GM19025 (cell line): ENCODE measurements around the gene GTSE1.

Source experiments
- ATAC-seq: cut with Tn5 transposase; IDR thresholded peaks from one replicate; pipeline ENCODE4 v1.9.1; 2021; ENCODE audit warnings: mild to moderate bottlenecking, low read depth, moderate library complexity; ENCODE audit not compliant: unreplicated experiment

The GTSE1 gene

GRCh38 chr22:46323162-46323561 lies 26.5 kb downstream of the GTSE1 start:
- no peak for ATAC-seq

DNA sequence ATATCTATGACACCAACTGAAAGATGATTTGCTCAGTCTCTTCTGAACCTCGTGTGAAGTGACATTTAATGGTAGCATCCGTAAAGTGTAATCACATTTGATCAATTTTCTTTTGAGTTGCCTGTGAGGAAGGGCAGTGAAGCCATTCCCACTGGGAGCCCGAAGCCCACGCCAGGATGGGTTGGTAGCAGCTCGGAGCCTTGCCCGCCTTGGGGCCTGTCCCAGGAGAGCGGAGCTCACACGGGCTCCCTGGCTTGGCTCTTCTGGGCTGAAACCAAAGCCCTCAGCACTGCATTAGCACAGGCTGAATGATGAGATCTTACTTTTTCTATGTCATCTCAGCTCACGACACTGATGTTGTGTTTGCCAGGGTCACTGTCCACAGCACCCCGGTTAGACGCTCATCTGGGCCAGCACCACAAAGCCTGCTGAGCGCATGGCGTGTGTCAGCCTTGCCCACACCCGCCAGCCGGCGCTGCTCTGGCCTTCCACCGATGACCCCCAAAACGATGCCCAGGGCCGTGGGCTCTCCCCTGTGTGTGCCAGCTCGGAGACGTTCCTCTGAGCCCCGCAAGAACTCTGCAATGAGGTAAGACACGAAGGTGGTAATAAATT lies 29.5 kb downstream of the GTSE1 start:
- ATAC-seq: no peak

GRCh38 chr22:46327691-46328465 lies 31.2 kb downstream of the GTSE1 start:
- no peak for ATAC-seq

DNA sequence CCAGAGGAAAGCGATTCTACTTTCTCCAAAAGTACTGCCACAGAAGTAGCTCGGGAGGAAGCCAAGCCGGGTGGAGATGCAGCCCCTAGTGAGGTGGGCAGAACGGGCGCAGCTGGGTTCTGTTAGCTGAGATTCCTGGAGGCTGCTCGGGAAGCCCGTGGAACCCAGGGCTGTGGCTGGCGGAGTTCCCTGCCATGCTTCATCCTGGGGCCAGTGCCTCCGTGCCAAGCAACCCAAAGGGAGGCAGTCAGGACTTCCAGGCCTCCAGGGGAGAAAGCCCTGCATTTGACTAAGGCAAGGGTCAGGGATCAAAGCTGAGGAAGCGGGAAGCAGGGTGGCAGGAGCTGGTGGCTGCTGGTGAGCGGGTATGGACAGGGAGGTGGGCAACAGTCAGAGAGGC lies 32.1 kb downstream of the GTSE1 start:
- no peak for ATAC-seq

DNA sequence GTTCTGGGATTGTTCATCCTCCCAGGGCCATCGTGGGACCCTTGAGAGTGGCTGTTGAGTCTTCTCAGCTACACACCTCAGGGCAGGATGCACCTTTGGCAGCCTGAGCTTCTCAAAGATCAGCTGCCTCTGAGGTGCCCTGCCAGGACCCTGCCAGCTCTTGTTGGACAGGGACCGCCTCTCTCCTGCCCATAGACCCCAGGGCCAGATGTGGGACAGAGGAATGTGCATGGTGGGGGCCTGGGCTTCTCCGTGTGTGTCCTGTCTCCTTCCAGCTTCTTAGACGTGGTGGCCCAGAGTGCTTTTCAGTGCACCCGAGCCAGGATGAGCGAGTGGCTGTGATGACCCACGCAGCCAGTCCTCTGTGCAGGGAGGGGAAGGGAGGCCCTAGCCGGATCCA lies 32.9 kb downstream of the GTSE1 start:
- no peak for ATAC-seq

DNA sequence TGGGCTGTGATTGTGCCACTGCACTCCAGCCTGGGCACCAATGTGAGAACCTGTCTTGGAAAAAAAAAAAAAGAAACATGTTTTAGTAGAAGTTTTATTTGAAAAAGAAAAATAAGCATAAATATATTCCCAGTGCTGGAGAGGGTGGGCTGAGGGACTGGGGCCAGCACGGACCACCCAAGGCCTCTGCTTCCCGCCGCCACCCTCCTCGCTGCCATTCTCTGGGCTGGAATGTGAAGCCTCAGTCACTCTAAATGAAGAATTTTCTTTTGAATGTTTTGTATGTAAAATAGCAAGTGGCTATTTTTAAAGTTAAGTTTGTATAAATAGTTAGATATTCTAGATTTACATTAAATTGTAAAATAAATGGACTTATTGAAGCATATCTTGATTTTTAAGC lies 33.8 kb downstream of the GTSE1 start:
- no peak for ATAC-seq

DNA sequence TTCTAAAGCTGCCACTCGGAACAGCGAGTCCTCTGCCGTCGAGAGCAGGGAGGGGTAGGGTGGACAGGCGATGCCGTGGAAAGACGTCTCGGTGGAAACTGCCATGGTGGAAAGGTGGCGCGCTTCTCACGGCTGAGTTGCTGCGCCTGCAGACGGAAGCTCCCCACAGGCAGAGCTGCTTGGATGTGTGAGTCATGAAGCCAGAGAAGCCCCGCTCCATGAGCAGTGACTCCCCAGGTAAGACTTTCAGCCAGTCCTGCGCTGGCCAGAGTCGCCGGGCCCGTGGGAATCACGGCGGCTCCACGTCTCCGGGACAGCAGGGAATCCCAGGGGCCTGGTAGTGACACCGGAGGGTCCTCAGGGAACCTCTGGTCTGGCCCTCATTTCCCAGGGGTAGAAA lies 34.8 kb downstream of the GTSE1 start:
- ATAC-seq: no peak

DNA sequence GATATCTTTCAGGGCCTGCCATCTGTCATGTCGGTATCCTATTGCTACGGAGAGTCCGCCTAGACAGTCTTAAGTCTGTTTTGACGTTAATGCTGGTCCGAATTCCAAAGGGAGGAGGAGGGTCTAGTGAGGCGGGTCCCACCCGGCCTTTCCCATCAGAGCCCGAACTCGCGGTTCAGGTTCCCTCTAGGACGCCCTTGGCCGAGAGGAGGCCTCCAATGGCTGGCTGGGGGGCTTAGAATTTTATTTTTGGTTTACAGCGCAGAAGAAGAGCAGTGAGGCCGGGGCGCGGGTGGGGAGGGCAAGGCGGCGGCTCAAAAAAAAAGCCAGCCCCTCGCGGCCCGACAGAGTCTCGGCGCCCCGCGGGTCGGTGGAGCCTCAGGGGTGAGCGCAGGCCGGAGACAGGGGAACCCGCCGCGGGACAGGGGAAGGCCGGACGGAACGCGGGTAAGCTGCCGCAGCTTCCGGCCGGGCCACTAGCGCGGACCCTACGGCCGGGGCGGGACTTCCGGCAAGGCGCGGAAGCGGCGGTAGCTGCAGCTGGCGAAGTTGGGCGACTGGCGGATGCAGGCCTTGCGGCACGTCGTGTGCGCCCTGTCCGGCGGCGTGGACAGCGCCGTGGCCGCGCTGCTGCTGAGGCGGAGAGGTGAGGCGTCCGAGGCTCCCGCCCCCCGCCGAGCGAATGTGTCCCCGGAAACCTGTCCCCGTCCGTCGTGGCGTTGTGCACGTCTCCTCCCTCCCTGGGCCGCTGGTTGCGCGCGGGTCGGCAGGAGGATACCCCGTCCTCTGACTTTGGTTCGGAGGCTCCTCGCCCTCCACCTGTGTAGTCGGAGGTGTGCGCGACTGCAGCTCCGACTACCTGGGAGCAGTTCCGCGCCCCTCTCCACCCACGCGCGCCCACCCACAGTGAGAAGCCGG lies 38.8 kb downstream of the GTSE1 start, which contains the start of gene TRMU:
TRMU (plus strand) TSS at position 514 of the 918 bp plus-strand sequence; CDS start at position 565, 51 bp downstream.
- peak; percentile 84 for ATAC-seq

- ATAC-seq: no peak
Observed at GRCh38 chr22:46336119-46337078, 39.7 kb downstream of the GTSE1 start.

- no peak for ATAC-seq
Observed at GRCh38 chr22:46337870-46338269, 41.2 kb downstream of the GTSE1 start.

DNA sequence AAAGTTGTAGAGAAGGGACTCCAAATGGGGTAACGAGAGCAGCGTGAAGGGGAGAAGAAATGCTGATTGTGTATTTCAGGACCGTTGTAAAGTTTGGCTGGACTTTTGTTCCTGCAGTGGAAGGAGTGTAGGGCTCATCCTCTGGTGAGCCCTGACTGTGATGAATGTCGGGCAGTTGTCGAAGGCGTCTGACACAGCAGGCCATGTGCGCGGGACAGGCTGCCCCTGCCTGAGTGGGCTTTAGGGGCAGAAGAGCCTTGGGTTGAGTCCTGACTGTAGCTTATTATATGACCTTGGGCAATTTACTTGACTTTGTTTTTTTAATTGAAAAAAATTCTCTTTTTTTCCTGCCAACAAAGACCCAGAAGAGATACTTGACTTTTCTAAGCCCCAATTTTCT lies 42.0 kb downstream of the GTSE1 start:
- no peak for ATAC-seq

DNA sequence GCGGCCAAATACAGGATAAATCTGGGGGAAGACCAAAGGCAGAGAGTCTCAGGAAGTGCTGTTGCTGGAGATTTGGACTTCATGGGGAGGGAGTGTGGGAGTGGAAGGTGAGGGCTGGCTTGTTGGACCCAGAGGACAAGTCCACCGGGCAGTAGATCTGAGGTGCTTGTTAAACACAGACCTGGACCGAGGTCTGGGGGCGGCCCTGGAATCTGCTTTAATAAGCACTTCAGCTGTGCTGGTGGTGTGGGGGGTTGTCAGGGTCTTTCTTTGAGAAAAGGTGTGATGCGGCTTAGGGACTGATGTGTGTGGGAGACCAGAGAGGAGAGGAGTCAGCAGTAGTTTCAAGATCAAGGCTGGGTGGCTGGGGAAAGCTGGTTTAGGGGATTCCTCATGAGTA lies 43.3 kb downstream of the GTSE1 start:
- no peak for ATAC-seq

DNA sequence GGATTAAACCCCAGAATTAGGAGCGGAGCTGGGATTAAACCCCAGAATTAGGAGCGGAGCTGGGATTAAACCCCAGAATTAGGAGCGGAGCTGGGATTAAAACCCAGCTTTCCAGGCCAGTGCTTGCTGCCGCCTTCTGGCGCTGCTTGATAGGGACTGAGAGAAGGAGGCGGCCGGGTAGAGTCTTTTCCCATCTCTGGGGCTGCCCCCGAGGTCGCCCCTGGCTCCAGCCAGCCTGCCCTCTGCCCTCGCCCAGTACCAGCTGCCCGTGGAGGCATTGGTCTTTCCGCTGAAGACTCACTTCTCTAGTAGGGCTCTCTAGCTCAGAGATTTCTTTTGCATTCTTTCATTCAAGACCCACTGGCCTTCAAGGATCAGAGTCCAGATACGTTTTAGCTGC lies 44.0 kb downstream of the GTSE1 start:
- no peak for ATAC-seq

- no peak for ATAC-seq
Observed at GRCh38 chr22:46346680-46347405, 50.2 kb downstream of the GTSE1 start.

DNA sequence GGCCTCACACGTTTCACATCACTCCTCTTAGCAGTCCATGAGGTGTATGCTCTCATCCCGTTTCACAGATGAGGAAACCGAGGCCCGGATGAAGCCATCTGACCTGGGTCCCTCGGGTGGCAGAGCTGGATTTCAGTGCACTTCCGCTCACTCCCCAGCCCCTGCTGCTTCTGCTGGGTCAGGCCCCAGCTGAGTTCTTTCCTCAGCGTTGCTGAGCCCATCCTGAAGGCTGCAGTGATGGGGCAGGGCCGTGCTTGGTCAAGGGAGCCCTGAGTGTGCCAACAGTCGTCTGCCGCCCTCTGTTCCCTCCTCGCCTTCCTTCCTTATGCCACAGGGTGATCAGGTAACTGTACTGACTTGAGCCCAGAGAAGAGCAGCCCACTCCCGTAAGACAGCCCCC lies 51.0 kb downstream of the GTSE1 start:
- no peak for ATAC-seq

DNA sequence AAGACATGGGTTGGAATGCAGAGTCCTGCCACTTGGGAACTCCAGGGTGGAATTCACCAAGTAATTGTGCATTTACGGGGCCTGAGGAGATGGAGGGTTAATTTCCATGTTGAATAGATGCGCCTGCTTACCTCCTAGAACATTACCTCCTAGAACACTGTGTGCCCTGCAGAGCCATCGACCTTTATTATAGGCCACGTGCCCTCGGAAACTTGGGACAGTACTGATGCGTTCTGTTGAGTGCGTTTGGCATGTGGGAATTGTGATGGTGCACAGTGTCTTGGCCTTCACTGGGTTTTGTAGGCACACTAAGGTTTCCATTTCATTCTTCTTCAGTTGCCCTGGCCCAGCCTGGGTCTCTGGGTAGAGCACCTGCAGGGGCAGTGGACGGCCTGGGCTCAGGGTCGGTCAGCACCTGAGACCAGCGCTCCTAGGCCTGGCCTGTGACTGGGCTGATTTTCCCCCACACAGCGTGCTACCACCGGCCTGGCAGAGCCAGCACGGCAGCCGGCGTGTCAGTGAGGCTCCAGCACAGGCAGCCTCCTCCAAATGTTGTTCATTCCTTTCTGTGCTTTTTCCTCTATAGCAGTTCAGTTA lies 51.5 kb downstream of the GTSE1 start:
- ATAC-seq: no peak

- no peak for ATAC-seq
Observed at GRCh38 chr22:46349238-46349637, 52.6 kb downstream of the GTSE1 start.

DNA sequence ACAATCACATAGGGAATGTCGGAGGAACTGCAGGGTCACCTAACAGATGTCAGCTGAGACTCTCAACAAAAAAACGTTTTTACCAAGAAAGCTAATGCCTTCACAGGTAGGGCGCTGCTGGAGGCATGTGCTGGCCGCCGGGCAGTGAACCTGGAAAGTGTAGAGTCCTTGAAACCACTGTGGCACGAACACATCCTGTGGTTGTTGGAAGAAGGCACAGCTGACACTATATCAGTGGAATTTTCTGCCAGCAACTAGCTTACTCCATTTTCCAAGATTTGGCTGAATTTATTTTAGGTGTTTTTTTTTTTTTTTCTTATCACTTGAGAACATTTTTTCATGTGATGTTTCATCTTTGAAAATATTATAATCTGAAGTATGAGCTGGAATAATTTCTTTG lies 53.0 kb downstream of the GTSE1 start:
- ATAC-seq: no peak

- ATAC-seq: no peak
Observed at GRCh38 chr22:46350121-46350520, 53.5 kb downstream of the GTSE1 start.
